HG02678 (cell line): Measurements from ENCODE around the gene RUNDC3A.
"Not testable (repeated sequence)": the region's sequence is repeated elsewhere in the genome, so short reads cannot be mapped to it uniquely, and the experiment has no call there.

ENCODE experiments used
- ATAC-seq: cut with Tn5 transposase; IDR thresholded peaks from one replicate; pipeline ENCODE4 v1.9.1; 2021; ENCODE audit warnings: mild to moderate bottlenecking, moderate library complexity; ENCODE audit not compliant: unreplicated experiment

RUNDC3A gene

DNA sequence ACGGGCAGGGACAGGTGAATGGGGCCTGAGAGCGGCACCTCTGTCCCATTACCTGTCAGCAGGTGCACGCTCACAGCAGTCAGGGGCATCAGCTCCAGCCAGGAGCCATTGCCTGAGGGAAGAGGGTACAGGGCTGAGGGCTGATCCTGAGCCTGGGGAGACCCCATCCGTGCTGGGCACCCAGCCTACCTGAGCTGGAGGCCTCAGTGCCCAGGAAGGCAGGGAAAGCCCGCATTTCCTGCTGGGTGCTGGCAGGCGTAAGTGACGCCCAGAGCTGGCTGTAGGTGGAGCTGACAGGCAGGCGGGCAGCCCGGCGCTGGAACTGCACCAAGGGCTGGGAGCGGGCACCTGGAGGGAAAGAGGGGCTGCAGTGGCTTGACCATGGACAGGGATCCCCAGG lies 47.8 kb downstream of the RUNDC3A start:
- no peak for ATAC-seq

DNA sequence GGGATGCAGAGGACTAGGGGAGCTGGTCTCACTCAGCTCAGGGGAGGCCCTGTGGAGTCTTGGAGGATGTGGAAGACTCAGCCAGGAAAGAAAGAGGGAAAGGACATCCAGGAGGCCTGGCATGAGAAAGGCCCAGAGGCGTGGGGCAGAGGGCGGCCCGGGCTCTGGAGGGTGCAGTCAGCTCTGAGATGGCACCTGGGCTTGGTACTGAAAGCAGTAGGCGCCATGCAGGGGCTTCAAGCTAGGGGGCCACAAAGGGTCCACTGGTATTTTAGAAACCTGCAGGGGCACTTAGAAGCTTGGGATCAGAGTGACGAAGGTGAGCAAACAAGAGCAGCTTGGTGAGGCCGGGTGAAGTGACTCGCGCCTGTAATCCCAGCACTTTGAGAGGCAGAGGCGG lies 49.7 kb downstream of the RUNDC3A start:
- ATAC-seq, result no peak

DNA sequence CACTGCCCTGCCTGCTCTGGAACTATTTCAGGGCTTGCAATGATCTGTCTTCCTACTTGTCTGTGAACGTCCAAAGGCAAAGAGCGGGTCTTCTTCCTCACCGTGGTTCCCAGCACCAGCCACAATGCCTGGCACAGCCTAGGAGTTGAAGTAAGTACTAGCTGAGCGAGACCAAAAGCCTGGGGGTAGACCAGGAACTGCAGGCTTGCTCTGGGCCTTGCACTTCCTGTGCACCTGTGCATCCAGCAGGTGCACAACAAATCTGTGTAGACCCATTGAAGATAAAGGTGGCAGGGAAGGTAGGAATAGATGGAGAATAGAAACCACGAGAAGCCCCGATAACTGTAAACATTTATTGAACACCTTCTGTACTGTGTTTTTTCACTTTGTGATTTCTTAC lies 50.6 kb downstream of the RUNDC3A start:
- ATAC-seq, result no peak

DNA sequence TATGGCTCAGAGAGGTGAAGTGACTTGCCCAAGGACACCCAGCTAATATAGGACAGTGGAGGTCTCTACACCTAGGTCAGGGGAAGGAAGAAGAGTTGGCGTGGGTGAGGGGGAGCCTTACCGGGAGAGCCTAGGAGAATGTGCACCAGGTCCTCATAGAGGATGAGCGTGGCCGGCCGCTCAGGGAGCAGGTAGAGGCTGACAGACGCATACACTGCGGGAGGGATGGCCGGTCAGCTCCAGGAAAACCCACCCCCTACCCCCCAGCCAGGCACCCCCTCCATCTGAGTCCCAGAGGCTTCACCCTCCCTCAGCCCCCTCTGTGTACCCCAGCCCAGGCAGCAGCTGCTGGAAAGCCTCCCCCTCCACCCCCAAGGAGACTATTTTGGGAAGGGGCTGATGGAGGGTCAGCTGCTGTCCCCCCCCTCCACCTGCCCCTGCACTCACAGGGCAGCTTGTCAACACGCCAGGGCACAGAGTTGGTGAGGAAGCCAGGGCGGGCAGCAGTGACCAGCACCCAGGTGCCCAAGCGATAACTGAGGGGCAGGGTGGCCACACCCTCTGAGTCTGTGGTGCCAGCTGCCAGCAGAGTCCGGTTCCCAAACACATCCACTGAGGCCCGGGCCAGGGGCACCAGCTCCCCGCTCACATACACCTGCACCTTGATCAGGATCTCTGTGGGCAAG lies 51.2 kb downstream of the RUNDC3A start:
- no peak for ATAC-seq

DNA sequence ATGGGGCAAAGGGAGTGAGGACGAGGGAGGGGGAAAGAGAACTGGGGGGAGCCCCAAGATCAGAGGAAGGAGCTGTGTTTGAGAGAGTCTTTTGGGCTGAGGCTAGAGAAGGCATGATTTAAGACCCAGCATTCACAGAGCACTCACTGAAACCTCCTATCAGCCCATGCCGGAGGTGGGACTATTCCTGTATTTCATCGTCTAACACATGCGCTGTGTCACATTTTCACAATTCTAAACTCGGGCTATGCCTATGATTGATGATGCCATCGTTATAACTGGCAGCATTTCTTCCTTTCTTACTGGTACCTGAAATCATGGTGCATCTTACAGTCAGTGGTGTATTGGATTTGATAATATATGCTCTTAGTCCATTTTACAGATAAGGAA lies 51.7 kb downstream of the RUNDC3A start:
- ATAC-seq, result no peak

DNA sequence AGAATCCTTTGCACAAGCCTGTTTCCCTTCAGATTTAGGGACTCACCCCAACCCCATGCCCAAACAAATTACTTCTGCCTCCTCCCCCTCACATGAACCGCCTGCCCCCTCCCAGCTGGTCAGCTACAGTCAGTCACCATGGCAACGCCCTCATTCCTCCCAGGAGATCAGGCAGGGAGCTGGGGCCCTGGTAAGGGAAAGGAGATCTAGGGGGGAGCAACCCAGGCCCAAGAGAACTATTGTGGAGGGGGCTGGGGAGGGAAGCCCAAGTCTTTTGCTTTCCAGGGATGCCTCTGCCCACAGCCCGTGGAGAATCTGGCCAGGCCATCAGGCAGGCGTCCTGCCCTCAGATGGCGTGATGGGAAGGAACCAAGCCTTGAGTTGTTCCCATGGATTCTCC lies 52.4 kb downstream of the RUNDC3A start:
- ATAC-seq, result no peak

DNA sequence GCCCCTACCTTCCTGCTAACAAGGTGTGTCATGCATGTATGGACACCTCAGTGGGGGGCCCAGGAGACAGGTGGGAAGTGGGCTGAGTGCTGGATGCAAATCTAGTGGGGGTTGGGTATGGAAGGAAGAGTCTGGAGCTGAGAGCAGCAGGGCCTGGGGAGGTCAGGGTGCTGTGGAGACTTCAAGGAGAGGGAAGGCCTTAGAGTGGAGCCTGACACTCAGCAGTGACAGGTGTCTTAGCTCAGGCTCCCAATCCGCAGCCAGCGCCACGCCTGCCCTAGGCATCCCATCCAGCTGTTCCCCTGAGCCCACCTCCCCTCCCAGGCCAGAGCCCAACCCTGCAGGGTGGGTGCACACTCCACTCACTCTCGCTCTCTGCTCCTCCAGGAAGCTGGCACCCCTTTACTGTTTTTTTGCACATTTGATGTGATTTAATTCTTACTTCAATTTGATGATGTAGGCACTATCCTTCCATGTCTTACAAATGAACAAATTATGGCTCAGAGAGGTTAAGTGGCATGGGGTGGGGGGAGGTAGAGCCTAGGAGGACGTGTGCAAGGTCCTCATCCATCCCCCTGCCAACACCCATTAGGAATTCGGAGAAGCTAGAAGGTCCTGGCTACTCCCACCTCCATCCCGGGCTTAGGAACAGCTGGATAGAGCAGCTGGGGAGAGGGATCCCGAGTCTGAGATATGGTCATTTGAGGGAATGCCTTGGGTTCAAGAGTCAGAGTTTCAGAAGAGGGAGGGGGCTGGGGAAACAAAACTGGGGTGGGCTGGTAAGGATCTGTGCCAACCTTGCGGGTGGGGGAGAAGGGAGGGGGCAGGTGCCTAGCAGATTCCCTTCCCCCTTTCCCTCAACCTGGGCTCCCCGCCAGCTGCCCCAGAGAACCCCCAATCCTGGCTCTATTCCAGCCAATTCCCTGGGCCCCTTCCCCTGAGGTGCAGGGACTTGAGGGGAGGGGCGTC lies 53.2 kb downstream of the RUNDC3A start:
- no peak for ATAC-seq

DNA sequence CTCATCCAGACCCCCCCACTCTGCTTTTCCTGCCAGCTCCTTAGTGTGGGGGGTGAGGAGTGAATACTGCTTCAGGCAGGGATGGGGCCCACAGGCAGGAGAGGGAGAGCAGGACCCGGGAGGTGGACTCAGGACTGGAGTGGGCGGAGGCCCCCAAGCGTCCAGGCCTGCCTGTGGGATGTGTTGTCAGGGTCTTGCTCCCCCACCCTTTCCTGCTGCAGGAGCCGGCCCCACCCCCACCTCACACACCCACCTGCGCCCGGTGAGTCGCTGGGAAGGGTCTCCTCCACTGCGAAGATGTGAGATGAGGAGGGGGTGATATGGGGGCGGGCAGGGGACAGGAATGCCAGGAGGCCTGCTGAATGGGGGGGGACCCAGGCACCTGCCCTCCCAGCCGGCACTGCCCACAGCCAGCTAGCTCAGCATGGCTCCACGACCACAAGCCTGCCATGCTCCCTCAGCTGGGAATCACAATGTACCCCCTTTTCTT lies 54.1 kb downstream of the RUNDC3A start:
- ATAC-seq, result no peak

DNA sequence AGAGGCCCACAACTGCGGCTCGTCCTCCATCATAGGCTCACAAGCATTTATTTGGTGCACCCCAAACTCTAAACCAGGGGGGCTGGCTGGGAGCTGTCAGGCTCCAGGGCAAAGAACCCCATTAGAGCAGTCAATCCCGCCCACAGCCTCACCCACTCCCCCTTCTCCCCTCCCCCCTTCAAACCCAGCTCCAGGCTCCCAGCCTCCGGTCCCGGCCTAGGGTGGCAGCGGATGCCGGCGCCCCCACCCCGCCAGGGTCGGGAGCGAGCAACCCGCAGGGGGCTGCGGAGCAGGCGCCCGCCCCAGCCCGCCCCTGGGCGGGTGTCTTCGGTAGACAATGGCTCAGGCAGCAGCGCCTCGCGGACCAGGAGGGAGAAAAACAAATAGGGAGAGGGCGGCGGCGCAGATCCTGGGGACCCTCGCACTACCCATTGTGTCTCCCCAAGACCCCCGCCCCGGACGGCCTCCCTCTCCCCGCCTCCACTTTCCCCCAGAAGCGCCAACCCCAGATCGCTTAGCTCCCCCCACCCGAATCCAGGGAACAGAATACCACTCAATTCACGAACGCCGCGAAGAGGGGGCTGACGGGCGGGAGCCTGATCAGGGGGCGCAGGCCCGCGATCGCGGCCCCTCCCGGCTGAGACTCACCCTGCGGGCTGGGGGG lies 54.7 kb downstream of the RUNDC3A start:
- ATAC-seq, result no peak

DNA sequence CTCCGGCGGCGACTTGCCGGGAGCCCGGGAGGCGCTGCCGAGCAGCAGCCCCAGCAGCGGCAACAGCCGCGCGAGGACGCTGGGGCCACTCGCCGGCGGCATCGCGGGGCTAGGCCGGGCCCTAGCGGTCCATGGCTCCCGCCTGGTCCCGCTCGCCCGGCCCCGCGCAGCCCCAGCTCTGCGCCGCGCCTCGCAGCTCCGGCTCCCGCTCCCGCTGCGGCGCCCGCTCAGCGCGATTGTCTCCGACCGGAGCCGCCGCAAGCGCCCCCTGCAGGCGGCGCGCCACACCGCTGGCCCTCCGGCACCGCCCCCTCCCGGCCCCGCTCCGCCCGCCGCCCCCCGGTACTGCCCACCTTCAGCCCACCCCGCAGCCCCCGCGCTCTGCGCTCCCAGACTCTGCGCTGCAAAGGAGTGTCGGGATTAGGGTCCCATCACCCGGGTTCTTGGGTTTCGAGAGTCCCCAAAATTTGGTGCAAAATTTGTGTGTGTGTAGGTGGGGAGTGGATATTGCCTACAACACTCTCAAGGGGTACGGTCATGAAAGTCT lies 55.3 kb downstream of the RUNDC3A start, which contains the start of gene FAM171A2:
TSS of gene FAM171A2 (minus strand) at position 241 of the 547 bp plus-strand sequence. CDS start at position 102, 139 bp downstream.
- ATAC-seq, result peak; percentile 66

DNA sequence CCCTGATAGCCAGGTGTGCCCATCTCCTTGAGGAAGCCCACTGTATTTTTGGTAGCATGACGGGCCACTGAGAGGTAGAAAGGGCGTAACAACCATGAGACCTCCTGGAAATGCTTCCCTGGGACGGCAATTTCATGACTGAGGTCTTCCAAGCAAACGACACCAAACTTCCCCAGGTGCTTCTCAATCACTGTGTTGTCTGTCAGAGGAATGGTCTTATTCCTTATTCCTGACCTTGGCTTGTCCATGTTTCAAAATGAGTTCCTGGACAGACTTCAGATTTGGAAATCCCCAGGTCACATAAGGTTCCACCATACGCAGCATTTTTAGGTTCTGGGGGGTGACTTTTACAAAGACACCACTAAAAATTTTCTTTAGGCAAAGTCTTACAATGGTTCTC lies 56.6 kb downstream of the RUNDC3A start:
- ATAC-seq, result not testable (repeated sequence)

DNA sequence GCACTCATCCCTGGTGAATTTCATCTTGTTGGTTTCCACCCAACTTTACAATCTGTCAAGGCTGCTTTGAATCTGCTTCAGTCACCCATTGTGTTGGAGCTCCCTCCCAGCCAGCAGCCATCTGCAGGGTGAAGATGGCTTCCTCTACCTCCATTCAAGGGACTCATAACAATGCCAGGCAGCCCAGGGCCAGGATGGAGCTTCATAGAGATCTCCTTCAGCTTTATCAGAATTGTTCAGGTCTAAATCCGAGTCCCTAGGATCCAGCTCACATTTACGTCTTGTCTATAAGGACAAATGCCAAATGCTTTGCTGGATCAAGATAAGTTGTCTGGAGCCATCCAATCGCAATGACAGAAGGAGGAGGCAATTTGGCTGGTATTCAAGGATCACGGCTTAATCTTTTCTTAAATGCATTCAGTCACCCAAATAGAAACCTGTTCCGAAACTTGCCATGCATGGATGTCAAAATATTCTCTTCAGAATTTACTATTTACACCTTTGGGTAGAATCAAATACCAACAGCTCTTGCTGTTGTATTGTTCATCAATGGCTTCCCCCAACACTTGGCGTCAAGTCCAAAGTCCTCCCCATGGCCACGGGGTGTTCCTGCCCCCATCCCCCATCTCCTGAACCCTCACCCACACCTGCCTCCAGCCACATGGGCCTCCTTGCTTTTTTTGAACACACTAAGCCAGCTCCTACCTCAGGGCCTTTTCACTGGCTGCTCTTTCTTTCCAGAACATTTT lies 59.0 kb downstream of the RUNDC3A start:
- no peak for ATAC-seq
